Stimulated activated CD8-positive, alpha-beta memory T cell treated with anti-CD3 and anti-CD28 coated beads, Interleukin-15, amount 100 ng/mL, for 4 hours (primary cell): ENCODE results near the gene CCNI2.
"Not testable (repeated sequence)": the region's sequence is repeated elsewhere in the genome, so short reads cannot be mapped to it uniquely, and the experiment has no call there.

Source experiments
- DNase-seq, 2 donors: peaks; one replicate each; pipeline ENCODE4 v3.0.0-alpha.2; 2020; ENCODE audit warnings: low read depth in 2 of 2

CCNI2 gene

GRCh38 chr5:132781029-132781428 is 33.8 kb downstream of the CCNI2 start:
- DNase-seq: no peak

GRCh38 chr5:132782101-132782500 is 34.9 kb downstream of the CCNI2 start:
- DNase-seq: no peak

- no peak for DNase-seq
Observed at GRCh38 chr5:132785365-132785764, 38.1 kb downstream of the CCNI2 start.

- no peak for DNase-seq
Observed at GRCh38 chr5:132785864-132786263, 38.6 kb downstream of the CCNI2 start.

- DNase-seq: no peak
Observed at GRCh38 chr5:132787076-132787475, 39.9 kb downstream of the CCNI2 start.

GRCh38 chr5:132788508-132788907 is 41.3 kb downstream of the CCNI2 start:
- no peak for DNase-seq

GRCh38 chr5:132788990-132789886 is 42.0 kb downstream of the CCNI2 start:
- DNase-seq: no peak

GRCh38 chr5:132790201-132790865 is 43.1 kb downstream of the CCNI2 start:
- DNase-seq: no peak

- DNase-seq: no peak
Observed at GRCh38 chr5:132791026-132791425, 43.8 kb downstream of the CCNI2 start.

GRCh38 chr5:132797651-132798050 is 50.4 kb downstream of the CCNI2 start:
- no peak for DNase-seq

- no peak for DNase-seq
Observed at GRCh38 chr5:132799392-132799791, 52.2 kb downstream of the CCNI2 start.

GRCh38 chr5:132800545-132800944 is 53.3 kb downstream of the CCNI2 start:
- DNase-seq: no peak

GRCh38 chr5:132802044-132802684 is 54.9 kb downstream of the CCNI2 start:
- DNase-seq: no peak

GRCh38 chr5:132802685-132803066 is 55.5 kb downstream of the CCNI2 start:
- not testable (repeated sequence) for DNase-seq
